GM19324 (cell line): ENCODE measurements around the gene FOXI3.
"Not testable (repeated sequence)": the region's sequence is repeated elsewhere in the genome, so short reads cannot be mapped to it uniquely, and the experiment has no call there.

Experiments used
- ATAC-seq: cut with Tn5 transposase; IDR thresholded peaks from one replicate; pipeline ENCODE4 v1.9.1; 2021; ENCODE audit warnings: mild to moderate bottlenecking, moderate library complexity; ENCODE audit not compliant: unreplicated experiment, low FRiP score

Gene FOXI3

GRCh38 chr2:88442473-88442872 is 10.0 kb downstream of the FOXI3 start:
- no peak for ATAC-seq

- ATAC-seq, result no peak
Observed at GRCh38 chr2:88442061-88442460, 10.4 kb downstream of the FOXI3 start.

GRCh38 chr2:88437010-88437409 is 15.5 kb downstream of the FOXI3 start:
- no peak for ATAC-seq

- ATAC-seq, result no peak
Observed at GRCh38 chr2:88429929-88430328, 22.6 kb downstream of the FOXI3 start.

GRCh38 chr2:88423733-88424132 is 28.8 kb downstream of the FOXI3 start:
- ATAC-seq, result no peak

GRCh38 chr2:88419051-88419450 is 33.4 kb downstream of the FOXI3 start:
- ATAC-seq, result not testable (repeated sequence)

- ATAC-seq, result no peak
Observed at GRCh38 chr2:88416016-88416663, 36.4 kb downstream of the FOXI3 start.

- ATAC-seq, result not testable (repeated sequence)
Observed at GRCh38 chr2:88408870-88409269, 43.6 kb downstream of the FOXI3 start.

GRCh38 chr2:88400037-88400767 is 52.3 kb downstream of the FOXI3 start:
- no peak for ATAC-seq

GRCh38 chr2:88398180-88398579 is 54.3 kb downstream of the FOXI3 start:
- no peak for ATAC-seq
